HepG2 (cell line): ENCODE data around the gene YY1. TPM values are rescaled to one million over a fixed set of nuclear protein-coding genes. Genes with fewer than 3 reads are reported as not detected.

Source experiments
- ELF1 ChIP-seq: sonication (generic); formaldehyde crosslinking; IDR thresholded peaks from 2 replicates; pipeline ENCODE4 v1.4.0; 2020; ENCODE audit warnings: missing genetic modification reagents
- MEF2D ChIP-seq: sonication (generic); formaldehyde crosslinking; IDR thresholded peaks from 2 replicates; pipeline ENCODE4 v1.5.1; 2020; ENCODE audit warnings: mild to moderate bottlenecking, missing genetic modification reagents
- STAG1 ChIP-seq: sonication (generic); formaldehyde crosslinking; IDR thresholded peaks from 2 replicates; pipeline ENCODE4 v1.4.0; 2020; ENCODE audit warnings: missing genetic modification reagents
- ZFX ChIP-seq: sonication (generic); formaldehyde crosslinking; IDR thresholded peaks from 2 replicates; pipeline ENCODE4 v1.4.0; 2020; ENCODE audit warnings: mild to moderate bottlenecking, low read depth, missing genetic modification reagents, moderate library complexity
- ZNF546 ChIP-seq: sonication (generic); formaldehyde crosslinking; conservative IDR thresholded peaks from 2 replicates; pipeline ENCODE4 v1.8.1; 2023; ENCODE audit warnings: mild to moderate bottlenecking, missing genetic modification reagents
- ZNF607 ChIP-seq: sonication (generic); formaldehyde crosslinking; IDR thresholded peaks from 2 replicates; pipeline ENCODE4 v1.5.1; 2020; ENCODE audit warnings: missing genetic modification reagents, mild to moderate bottlenecking, borderline replicate concordance
- ZNF614 ChIP-seq: IDR thresholded peaks from 2 replicates; pipeline ENCODE4 v1.6.1; 2018; ENCODE audit warnings: missing biosample characterization, missing genetic modification reagents, inconsistent platforms, borderline replicate concordance
- ZNF619 ChIP-seq: sonication (generic); formaldehyde crosslinking; IDR thresholded peaks from 2 replicates; pipeline ENCODE4 v1.4.0; 2020; ENCODE audit warnings: mild to moderate bottlenecking, missing genetic modification reagents
- ZNF724P ChIP-seq: sonication (generic); formaldehyde crosslinking; IDR thresholded peaks from 2 replicates; pipeline ENCODE4 v1.8.0; 2022; ENCODE audit warnings: missing genetic modification reagents, borderline replicate concordance
- ZSCAN31 ChIP-seq: sonication (generic); formaldehyde crosslinking; IDR thresholded peaks from 2 replicates; pipeline ENCODE4 v1.5.0; 2020; ENCODE audit warnings: low read depth, mild to moderate bottlenecking, missing genetic modification reagents
- polyA plus RNA-seq, 8 experiments: library from polyadenylated mRNA; depleted of rRNA in 3 of 8; stranded (reverse) in 7 of 8; unstranded in 1 of 8; fragments of >200 nt; fragmentation: Illumina TruSeq in 4 of 8; extraction: Trizol in 4 of 8; gene quantifications; 2 replicates each; pipeline versions ENCODE4 v1.2.1 to v1.2.3, GENCODE V29; 2011 to 2016; ENCODE audit warnings: low read depth in 4 of 8, missing spikeins in 1 of 8, mixed read lengths in 1 of 8; ENCODE audit not compliant: insufficient read depth in 1 of 8
- total RNA-seq, 5 experiments: library from RNA; depleted of rRNA; stranded (reverse); fragments of >200 nt; fragmentation: Illumina TruSeq; extraction: Trizol; gene quantifications; 2 replicates each; pipeline ENCODE4 v1.2.3, GENCODE V29; 2016; ENCODE audit warnings: low read depth in 1 of 5
- TF ChIP-seq, protein P1 (sequence below), 2 experiments: fragments of 450-650 bp in 1 of 2; sonication (generic) in 1 of 2; formaldehyde crosslinking in 1 of 2; IDR thresholded peaks; 2 replicates each; pipeline versions ENCODE4 v1.6.1 to v1.8.0; 2016 to 2022; ENCODE audit warnings: antibody characterized with exemption in 1 of 2, mild to moderate bottlenecking in 1 of 2, missing genetic modification reagents in 1 of 2
- TF ChIP-seq, protein P2 (sequence below): sonication (generic); formaldehyde crosslinking; IDR thresholded peaks from 2 replicates; pipeline ENCODE4 v1.8.0; 2022; ENCODE audit warnings: missing genetic modification reagents, mild to moderate bottlenecking, borderline replicate concordance
- TF ChIP-seq, protein P3 (sequence below): sonication (generic); formaldehyde crosslinking; IDR thresholded peaks from 2 replicates; pipeline ENCODE4 v1.5.0; 2020; ENCODE audit warnings: mild to moderate bottlenecking, missing genetic modification reagents
- TF ChIP-seq, protein P4 (sequence below): sonication (generic); formaldehyde crosslinking; IDR thresholded peaks from 2 replicates; pipeline ENCODE4 v1.4.0; 2020; ENCODE audit warnings: missing genetic modification reagents, borderline replicate concordance

Gene YY1
- total and polyA plus RNA-seq, 2 of the 13 experiments (the other 11 are each of a cell fraction or from before 2014, with no cell fraction given), result 29.4 to 68.1 TPM

DNA sequence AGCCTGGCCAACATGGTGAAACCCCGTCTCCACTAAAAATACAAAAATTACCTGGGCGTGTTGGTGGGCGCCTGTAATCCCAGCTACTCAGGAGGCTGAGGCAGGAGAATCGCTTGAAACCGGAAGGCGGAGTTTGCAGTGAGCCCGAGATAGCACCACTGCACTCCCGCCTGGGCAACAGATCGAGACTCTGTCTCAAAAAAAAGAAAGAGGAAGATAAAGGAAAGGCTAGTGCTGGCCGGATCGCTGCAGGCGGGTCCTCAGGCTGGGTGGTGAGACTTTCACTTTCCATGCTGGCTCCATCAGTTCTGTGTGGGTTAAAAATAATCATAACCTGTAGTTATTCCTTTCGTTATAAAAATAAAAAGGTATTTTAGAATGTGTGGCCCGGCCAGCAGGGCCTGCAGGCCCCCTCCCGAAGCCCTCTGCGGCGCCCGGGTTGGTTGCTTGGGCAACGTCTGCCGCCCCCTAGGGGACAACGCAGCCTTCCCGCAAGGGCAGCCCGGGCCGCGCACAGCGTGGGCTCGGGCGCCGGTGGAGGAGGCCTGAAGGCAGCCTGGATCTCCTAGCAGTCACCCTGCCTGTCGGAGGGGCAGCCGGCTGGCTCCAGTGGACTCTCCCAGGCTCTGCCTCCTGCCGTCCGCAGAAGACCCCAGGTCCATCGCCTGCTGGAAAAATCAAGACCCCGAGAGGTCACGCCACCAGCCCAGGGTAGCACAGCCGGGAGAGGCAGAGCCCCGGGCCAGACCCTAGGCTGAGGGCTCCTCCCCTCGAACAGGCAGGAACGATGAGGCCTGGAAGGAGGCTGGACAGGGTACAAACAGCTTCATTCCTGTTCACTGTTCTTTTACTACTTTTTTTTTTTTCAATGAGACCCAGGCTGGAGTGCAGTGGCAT lies 79.2 kb downstream of the YY1 start (continued):
- TF ChIP-seq, protein P1, sequence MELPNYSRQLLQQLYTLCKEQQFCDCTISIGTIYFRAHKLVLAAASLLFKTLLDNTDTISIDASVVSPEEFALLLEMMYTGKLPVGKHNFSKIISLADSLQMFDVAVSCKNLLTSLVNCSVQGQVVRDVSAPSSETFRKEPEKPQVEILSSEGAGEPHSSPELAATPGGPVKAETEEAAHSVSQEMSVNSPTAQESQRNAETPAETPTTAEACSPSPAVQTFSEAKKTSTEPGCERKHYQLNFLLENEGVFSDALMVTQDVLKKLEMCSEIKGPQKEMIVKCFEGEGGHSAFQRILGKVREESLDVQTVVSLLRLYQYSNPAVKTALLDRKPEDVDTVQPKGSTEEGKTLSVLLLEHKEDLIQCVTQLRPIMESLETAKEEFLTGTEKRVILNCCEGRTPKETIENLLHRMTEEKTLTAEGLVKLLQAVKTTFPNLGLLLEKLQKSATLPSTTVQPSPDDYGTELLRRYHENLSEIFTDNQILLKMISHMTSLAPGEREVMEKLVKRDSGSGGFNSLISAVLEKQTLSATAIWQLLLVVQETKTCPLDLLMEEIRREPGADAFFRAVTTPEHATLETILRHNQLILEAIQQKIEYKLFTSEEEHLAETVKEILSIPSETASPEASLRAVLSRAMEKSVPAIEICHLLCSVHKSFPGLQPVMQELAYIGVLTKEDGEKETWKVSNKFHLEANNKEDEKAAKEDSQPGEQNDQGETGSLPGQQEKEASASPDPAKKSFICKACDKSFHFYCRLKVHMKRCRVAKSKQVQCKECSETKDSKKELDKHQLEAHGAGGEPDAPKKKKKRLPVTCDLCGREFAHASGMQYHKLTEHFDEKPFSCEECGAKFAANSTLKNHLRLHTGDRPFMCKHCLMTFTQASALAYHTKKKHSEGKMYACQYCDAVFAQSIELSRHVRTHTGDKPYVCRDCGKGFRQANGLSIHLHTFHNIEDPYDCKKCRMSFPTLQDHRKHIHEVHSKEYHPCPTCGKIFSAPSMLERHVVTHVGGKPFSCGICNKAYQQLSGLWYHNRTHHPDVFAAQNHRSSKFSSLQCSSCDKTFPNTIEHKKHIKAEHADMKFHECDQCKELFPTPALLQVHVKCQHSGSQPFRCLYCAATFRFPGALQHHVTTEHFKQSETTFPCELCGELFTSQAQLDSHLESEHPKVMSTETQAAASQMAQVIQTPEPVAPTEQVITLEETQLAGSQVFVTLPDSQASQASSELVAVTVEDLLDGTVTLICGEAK (IDR thresholded peaks at IDR 0.05), result no peak
- TF ChIP-seq, protein P1 (CRISPR knock-in tag; IDR thresholded peaks at IDR 0.05), result no peak
- TF ChIP-seq STAG1 (CRISPR knock-in tag) (peak; percentile 65), ZNF614 (no peak), ZNF724P (CRISPR knock-in tag) (no peak), ELF1 (CRISPR knock-in tag) (no peak), ZNF619 (CRISPR knock-in tag) (no peak), ZNF607 (no peak), MEF2D (no peak), ZFX (peak; percentile 64), ZSCAN31 (no peak), ZNF546 (CRISPR knock-in tag) (no peak)
- TF ChIP-seq, protein P2, sequence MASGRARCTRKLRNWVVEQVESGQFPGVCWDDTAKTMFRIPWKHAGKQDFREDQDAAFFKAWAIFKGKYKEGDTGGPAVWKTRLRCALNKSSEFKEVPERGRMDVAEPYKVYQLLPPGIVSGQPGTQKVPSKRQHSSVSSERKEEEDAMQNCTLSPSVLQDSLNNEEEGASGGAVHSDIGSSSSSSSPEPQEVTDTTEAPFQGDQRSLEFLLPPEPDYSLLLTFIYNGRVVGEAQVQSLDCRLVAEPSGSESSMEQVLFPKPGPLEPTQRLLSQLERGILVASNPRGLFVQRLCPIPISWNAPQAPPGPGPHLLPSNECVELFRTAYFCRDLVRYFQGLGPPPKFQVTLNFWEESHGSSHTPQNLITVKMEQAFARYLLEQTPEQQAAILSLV, result no peak
- TF ChIP-seq, protein P3, sequence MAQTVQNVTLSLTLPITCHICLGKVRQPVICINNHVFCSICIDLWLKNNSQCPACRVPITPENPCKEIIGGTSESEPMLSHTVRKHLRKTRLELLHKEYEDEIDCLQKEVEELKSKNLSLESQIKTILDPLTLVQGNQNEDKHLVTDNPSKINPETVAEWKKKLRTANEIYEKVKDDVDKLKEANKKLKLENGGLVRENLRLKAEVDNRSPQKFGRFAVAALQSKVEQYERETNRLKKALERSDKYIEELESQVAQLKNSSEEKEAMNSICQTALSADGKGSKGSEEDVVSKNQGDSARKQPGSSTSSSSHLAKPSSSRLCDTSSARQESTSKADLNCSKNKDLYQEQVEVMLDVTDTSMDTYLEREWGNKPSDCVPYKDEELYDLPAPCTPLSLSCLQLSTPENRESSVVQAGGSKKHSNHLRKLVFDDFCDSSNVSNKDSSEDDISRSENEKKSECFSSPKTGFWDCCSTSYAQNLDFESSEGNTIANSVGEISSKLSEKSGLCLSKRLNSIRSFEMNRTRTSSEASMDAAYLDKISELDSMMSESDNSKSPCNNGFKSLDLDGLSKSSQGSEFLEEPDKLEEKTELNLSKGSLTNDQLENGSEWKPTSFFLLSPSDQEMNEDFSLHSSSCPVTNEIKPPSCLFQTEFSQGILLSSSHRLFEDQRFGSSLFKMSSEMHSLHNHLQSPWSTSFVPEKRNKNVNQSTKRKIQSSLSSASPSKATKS (CRISPR knock-in tag), result no peak
- TF ChIP-seq, protein P4, sequence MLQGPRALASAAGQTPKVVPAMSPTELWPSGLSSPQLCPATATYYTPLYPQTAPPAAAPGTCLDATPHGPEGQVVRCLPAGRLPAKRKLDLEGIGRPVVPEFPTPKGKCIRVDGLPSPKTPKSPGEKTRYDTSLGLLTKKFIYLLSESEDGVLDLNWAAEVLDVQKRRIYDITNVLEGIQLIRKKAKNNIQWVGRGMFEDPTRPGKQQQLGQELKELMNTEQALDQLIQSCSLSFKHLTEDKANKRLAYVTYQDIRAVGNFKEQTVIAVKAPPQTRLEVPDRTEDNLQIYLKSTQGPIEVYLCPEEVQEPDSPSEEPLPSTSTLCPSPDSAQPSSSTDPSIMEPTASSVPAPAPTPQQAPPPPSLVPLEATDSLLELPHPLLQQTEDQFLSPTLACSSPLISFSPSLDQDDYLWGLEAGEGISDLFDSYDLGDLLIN (CRISPR knock-in tag), result no peak
